K562 (cell line): ENCODE measurements around the gene C22orf39. TPM values are rescaled to one million over a fixed set of nuclear protein-coding genes. Genes with fewer than 3 reads are reported as not detected.
A peak's percentile ranks its signal among the peaks of the same experiment; 100 is the strongest.

Experiments
- MGA ChIP-seq: fragments of 450-650 bp; IDR thresholded peaks from 2 replicates; pipeline ENCODE4 v1.6.1; 2016; ENCODE audit warnings: mild to moderate bottlenecking, moderate library complexity
- RBM14 ChIP-seq: fragments of 200-400 bp; formaldehyde crosslinking; IDR thresholded peaks from 2 replicates; pipeline ENCODE4 v1.6.1; 2018; ENCODE audit warnings: low read depth, mild to moderate bottlenecking, low read length, moderate library complexity, borderline replicate concordance; ENCODE audit not compliant: insufficient read depth
- RUNX1 ChIP-seq: sonication (generic); IDR thresholded peaks from 2 replicates; pipeline ENCODE4 v1.6.1; 2016; ENCODE audit warnings: antibody characterized with exemption, low read depth
- ZNF347 ChIP-seq: fragments of 450-650 bp; formaldehyde crosslinking; IDR thresholded peaks from 2 replicates; pipeline ENCODE4 v1.4.0; 2020; ENCODE audit warnings: low read depth, mild to moderate bottlenecking, moderate library complexity
- ZSCAN32 ChIP-seq: fragments of 450-650 bp; formaldehyde crosslinking; IDR thresholded peaks from 2 replicates; pipeline ENCODE4 v1.4.0; 2020; ENCODE audit warnings: mild to moderate bottlenecking, moderate library complexity
- polyA plus RNA-seq, 8 experiments: library from polyadenylated mRNA; depleted of rRNA in 4 of 8; stranded (reverse) in 5 of 8; unstranded in 3 of 8; fragments of >200 nt; fragmentation: Nextera tagmentation in 2 of 8; fragmentation: Illumina TruSeq in 1 of 8; extraction: Ambion mirVana in 2 of 8; extraction: Trizol in 1 of 8; gene quantifications; 2 replicates each; pipeline versions ENCODE4 v1.2.1 to v1.2.3, GENCODE V29; 2011 to 2014; ENCODE audit warnings: inconsistent platforms in 1 of 8, missing spikeins in 1 of 8
- total RNA-seq, 7 experiments: library from RNA; depleted of rRNA in 6 of 7; stranded (reverse); fragments of >200 nt in 6 of 7; fragmentation: Illumina TruSeq in 2 of 7; extraction: Trizol in 2 of 7; gene quantifications; 2 replicates each; pipeline versions ENCODE4 v1.2.1 to v1.2.3, GENCODE V29; 2011 to 2021; ENCODE audit warnings: low replicate concordance in 1 of 7
- TF ChIP-seq, protein P1 (sequence below): sonication (generic); formaldehyde crosslinking; IDR thresholded peaks from 2 replicates; pipeline ENCODE4 v1.8.1; 2023; ENCODE audit warnings: mild to moderate bottlenecking, missing genetic modification reagents, moderate library complexity
- TF ChIP-seq, protein P2 (sequence below): sonication (generic); formaldehyde crosslinking; IDR thresholded peaks from 2 replicates; pipeline ENCODE4 v1.8.1; 2023; ENCODE audit warnings: mild to moderate bottlenecking, missing genetic modification reagents
- TF ChIP-seq, protein P3 (sequence below): fragments of 150-350 bp; conservative IDR thresholded peaks from 2 replicates; pipeline ENCODE4 v1.6.1; 2014; ENCODE audit warnings: low read length

Gene C22orf39
- total and polyA plus RNA-seq, 9 of the 15 experiments (the other 6 are each of a cell fraction or from before 2014, with no cell fraction given) = 20.4 to 139 (median 66.8) TPM

DNA sequence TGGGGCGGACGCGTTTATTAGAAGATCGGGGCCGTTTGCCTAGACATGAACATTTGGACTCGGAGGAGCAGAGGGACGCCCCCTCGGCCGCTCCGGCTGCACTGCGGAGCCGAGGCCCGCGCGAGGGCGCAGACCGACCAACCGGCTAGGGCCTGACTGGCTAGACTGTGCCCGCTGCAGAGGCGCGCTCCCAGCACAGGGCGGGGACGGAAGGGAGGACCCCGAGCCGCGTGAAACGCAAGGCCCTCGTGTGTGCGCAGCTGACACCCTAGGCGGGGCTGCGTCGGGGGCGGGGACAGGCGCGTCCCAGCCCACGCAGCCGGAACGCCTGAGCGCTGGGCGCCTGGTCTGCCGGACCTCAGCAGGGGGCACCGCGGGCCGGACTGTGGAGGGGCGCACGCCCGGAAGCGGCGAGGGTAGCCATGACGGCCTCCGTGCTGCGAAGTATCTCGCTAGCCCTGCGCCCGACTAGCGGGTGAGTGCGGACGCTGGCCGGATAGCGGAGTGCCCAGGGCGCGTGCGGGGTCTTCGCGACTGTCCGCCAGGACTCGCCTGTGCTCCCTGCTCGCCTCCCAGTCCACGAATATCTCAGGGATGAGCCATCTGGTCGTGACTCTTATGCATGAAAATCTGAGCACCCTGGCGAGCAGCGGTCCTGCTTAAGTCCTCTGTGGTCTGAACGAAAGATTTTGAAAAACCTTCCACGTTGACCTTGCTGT lies 15.2 kb downstream of the C22orf39 start, which contains the start of gene MRPL40 (continued):
- TF ChIP-seq, protein P1, sequence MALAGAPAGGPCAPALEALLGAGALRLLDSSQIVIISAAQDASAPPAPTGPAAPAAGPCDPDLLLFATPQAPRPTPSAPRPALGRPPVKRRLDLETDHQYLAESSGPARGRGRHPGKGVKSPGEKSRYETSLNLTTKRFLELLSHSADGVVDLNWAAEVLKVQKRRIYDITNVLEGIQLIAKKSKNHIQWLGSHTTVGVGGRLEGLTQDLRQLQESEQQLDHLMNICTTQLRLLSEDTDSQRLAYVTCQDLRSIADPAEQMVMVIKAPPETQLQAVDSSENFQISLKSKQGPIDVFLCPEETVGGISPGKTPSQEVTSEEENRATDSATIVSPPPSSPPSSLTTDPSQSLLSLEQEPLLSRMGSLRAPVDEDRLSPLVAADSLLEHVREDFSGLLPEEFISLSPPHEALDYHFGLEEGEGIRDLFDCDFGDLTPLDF = peak; percentile 97
- no peak for TF ChIP-seq ZNF347 (CRISPR knock-in tag)
- TF ChIP-seq RBM14 = peak; percentile 50; the same call in 1 of the 2 replicates
- no peak for TF ChIP-seq MGA
- TF ChIP-seq ZSCAN32 = peak; percentile 79
- TF ChIP-seq, protein P2, sequence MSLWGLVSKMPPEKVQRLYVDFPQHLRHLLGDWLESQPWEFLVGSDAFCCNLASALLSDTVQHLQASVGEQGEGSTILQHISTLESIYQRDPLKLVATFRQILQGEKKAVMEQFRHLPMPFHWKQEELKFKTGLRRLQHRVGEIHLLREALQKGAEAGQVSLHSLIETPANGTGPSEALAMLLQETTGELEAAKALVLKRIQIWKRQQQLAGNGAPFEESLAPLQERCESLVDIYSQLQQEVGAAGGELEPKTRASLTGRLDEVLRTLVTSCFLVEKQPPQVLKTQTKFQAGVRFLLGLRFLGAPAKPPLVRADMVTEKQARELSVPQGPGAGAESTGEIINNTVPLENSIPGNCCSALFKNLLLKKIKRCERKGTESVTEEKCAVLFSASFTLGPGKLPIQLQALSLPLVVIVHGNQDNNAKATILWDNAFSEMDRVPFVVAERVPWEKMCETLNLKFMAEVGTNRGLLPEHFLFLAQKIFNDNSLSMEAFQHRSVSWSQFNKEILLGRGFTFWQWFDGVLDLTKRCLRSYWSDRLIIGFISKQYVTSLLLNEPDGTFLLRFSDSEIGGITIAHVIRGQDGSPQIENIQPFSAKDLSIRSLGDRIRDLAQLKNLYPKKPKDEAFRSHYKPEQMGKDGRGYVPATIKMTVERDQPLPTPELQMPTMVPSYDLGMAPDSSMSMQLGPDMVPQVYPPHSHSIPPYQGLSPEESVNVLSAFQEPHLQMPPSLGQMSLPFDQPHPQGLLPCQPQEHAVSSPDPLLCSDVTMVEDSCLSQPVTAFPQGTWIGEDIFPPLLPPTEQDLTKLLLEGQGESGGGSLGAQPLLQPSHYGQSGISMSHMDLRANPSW (CRISPR knock-in tag) = peak; percentile 100
- TF ChIP-seq, protein P3, sequence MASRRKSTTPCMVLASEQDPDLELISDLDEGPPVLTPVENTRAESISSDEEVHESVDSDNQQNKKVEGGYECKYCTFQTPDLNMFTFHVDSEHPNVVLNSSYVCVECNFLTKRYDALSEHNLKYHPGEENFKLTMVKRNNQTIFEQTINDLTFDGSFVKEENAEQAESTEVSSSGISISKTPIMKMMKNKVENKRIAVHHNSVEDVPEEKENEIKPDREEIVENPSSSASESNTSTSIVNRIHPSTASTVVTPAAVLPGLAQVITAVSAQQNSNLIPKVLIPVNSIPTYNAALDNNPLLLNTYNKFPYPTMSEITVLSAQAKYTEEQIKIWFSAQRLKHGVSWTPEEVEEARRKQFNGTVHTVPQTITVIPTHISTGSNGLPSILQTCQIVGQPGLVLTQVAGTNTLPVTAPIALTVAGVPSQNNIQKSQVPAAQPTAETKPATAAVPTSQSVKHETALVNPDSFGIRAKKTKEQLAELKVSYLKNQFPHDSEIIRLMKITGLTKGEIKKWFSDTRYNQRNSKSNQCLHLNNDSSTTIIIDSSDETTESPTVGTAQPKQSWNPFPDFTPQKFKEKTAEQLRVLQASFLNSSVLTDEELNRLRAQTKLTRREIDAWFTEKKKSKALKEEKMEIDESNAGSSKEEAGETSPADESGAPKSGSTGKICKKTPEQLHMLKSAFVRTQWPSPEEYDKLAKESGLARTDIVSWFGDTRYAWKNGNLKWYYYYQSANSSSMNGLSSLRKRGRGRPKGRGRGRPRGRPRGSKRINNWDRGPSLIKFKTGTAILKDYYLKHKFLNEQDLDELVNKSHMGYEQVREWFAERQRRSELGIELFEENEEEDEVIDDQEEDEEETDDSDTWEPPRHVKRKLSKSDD = peak; percentile 96
- TF ChIP-seq RUNX1 = no peak
